ENCODE results near the gene PLA2G4A. TPM values are rescaled to one million over a fixed set of nuclear protein-coding genes. Genes with fewer than 3 reads are reported as not detected.

The PLA2G4A gene
- total RNA-seq, 1 donor from 2014 or later: not detected

GRCh38 chr1:186966456-186966855 lies 137.7 kb downstream of the PLA2G4A start:
- DNase-seq (no peak), ATAC-seq (ENCODE audit: low read depth) (no peak)
- TF ChIP-seq CTCF (IDR thresholded peaks at IDR 0.05): no peak
- intact Hi-C loops (cut with micrococcal nuclease): no loop called here
- no peak overlapping the region for H3K27ac Mint-ChIP-seq
- H3K4me3 Mint-ChIP-seq: no peak overlapping the region
- H3K9me3 Mint-ChIP-seq: no peaks in the 10 kb centered on the region
- POLR2A ChIA-PET: no interaction called here
- CTCF ChIA-PET: no interaction called here
- H3K4me1 Mint-ChIP-seq: no peaks in the 10 kb centered on the region
- no peaks in the 10 kb centered on the region for H3K36me3 Mint-ChIP-seq (ENCODE audit: low read depth)
- no peaks in the 10 kb centered on the region for H3K27me3 Mint-ChIP-seq

GRCh38 chr1:186967656-186968394 lies 139.1 kb downstream of the PLA2G4A start:
- DNase-seq (no peak), ATAC-seq (ENCODE audit: low read depth) (no peak)
- no peaks in the 10 kb centered on the region for H3K9me3 Mint-ChIP-seq
- H3K36me3 Mint-ChIP-seq (ENCODE audit: low read depth): no peaks in the 10 kb centered on the region
- H3K4me1 Mint-ChIP-seq: no peaks in the 10 kb centered on the region
- POLR2A ChIA-PET: no interaction called here
- no peak overlapping the region for H3K4me3 Mint-ChIP-seq
- no peaks in the 10 kb centered on the region for H3K27me3 Mint-ChIP-seq
- CTCF ChIA-PET: no interaction called here
- no peak overlapping the region for H3K27ac Mint-ChIP-seq
- TF ChIP-seq CTCF (IDR thresholded peaks at IDR 0.05): no peak
- intact Hi-C loops (cut with micrococcal nuclease): no loop called here

- no peaks in the 10 kb centered on the region for H3K27me3 Mint-ChIP-seq
- POLR2A ChIA-PET: no interaction called here
- no peaks in the 10 kb centered on the region for H3K4me1 Mint-ChIP-seq
- no peak for TF ChIP-seq CTCF (IDR thresholded peaks at IDR 0.05)
- CTCF ChIA-PET: interaction anchor here (0.7 kb wide), 1 partner anchor 10 kb away, joined by 4 read pairs; no protein-coding TSS in a partner anchor
- no peaks in the 10 kb centered on the region for H3K9me3 Mint-ChIP-seq
- no peak for ATAC-seq (ENCODE audit: low read depth)
- H3K27ac Mint-ChIP-seq: no peak overlapping the region
- H3K4me3 Mint-ChIP-seq: no peak overlapping the region
- DNase-seq: no peak
- intact Hi-C loops (cut with micrococcal nuclease): no loop called here
- H3K36me3 Mint-ChIP-seq (ENCODE audit: low read depth): no peaks in the 10 kb centered on the region
Measured at GRCh38 chr1:186974774-186975181, 146.0 kb downstream of the PLA2G4A start.

GRCh38 chr1:186975220-186975619 lies 146.5 kb downstream of the PLA2G4A start:
- POLR2A ChIA-PET: no interaction called here
- no peak for ATAC-seq (ENCODE audit: low read depth)
- TF ChIP-seq CTCF (IDR thresholded peaks at IDR 0.05): no peak

GRCh38 chr1:186976700-186977099 lies 148.0 kb downstream of the PLA2G4A start:
- no peak for TF ChIP-seq CTCF (IDR thresholded peaks at IDR 0.05)
- H3K4me3 Mint-ChIP-seq: no peak overlapping the region
- H3K9me3 Mint-ChIP-seq: no peaks in the 10 kb centered on the region
- no peaks in the 10 kb centered on the region for H3K36me3 Mint-ChIP-seq (ENCODE audit: low read depth)
- H3K27ac Mint-ChIP-seq: no peak overlapping the region
- DNase-seq: no peak
- intact Hi-C loops (cut with micrococcal nuclease): no loop called here
- no peaks in the 10 kb centered on the region for H3K4me1 Mint-ChIP-seq
- CTCF ChIA-PET: interaction anchor here (1.2 kb wide), 1 partner anchor 10 kb away, joined by 4 read pairs; no protein-coding TSS in a partner anchor
- no peaks in the 10 kb centered on the region for H3K27me3 Mint-ChIP-seq
- POLR2A ChIA-PET: no interaction called here
- no peak for ATAC-seq (ENCODE audit: low read depth)

More at GRCh38 chr1:186975220-186975619, 146.5 kb downstream of the PLA2G4A start:
- Mint-ChIP-seq H3K4me1 (no peaks in the 10 kb centered on the region), H3K36me3 (ENCODE audit: low read depth) (no peaks in the 10 kb centered on the region), H3K27me3 (no peaks in the 10 kb centered on the region), H3K9me3 (no peaks in the 10 kb centered on the region), H3K27ac (no peak overlapping the region), H3K4me3 (no peak overlapping the region)
- no peak for DNase-seq
- intact Hi-C loops (cut with micrococcal nuclease): no loop called here
- CTCF ChIA-PET: no interaction called here

Measured in activated B cell treated with CpG ODN at 0.5 μM for 24 hours (primary cell).